CD4-positive, alpha-beta memory T cell (primary cell): ENCODE measurements around the gene WNT2B. TPM values are rescaled to one million over a fixed set of nuclear protein-coding genes. Genes with fewer than 3 reads are reported as not detected.
A peak's percentile ranks its signal among the peaks of the same experiment; 100 is the strongest.

Source experiments
- CTCF ChIA-PET: fragments of 350-600 bp; sonication (Branson Sonifier 250); formaldehyde crosslinking; loops from one replicate; lab custom pipeline; 2021; ENCODE audit warnings: inconsistent platforms; ENCODE audit not compliant: partially characterized antibody; lab: Charles Lee
- POLR2A ChIA-PET: fragments of 350-600 bp; sonication (Branson Sonifier 250); formaldehyde crosslinking; loops from one replicate; lab custom pipeline; 2021; ENCODE audit not compliant: partially characterized antibody; lab: Charles Lee
- DNase-seq, 5 donors: peaks; one replicate each; pipeline versions ENCODE4 v3.0.0 to v3.0.0-alpha.2; 2020 to 2022; ENCODE audit warnings: mixed read lengths in 1 of 5
- H3K27ac ChIP-seq: one replicate; pipeline ENCODE4 v1.7.0; 2013; ENCODE audit warnings: low read depth, low read length
- H3K27me3 ChIP-seq: 2 replicates; pipeline ENCODE4 v1.7.0; 2013; ENCODE audit warnings: mild to moderate bottlenecking, low read length, moderate library complexity; ENCODE audit not compliant: insufficient read depth
- H3K36me3 ChIP-seq: 2 replicates; pipeline ENCODE4 v1.7.0; 2013; ENCODE audit warnings: mild to moderate bottlenecking, low read length, moderate library complexity; ENCODE audit not compliant: insufficient read depth
- H3K4me1 ChIP-seq: 2 replicates; pipeline ENCODE4 v1.7.0; 2013; ENCODE audit warnings: mild to moderate bottlenecking, low read length, moderate library complexity; ENCODE audit not compliant: insufficient read depth
- H3K4me3 ChIP-seq, 2 donors: one replicate each; pipeline ENCODE4 v1.7.0; 2013; ENCODE audit warnings: low read length in 2 of 2, mild to moderate bottlenecking in 1 of 2
- H3K9me3 ChIP-seq, 2 donors: one replicate each; pipeline ENCODE4 v1.7.0; 2013; ENCODE audit warnings: low read length in 2 of 2, control low read depth in 1 of 2; ENCODE audit not compliant: control insufficient read depth in 1 of 2
- H3K27ac Mint-ChIP-seq, 7 donors: one replicate each; pipeline ENCODE4 v1.8.0; 2020 to 2021; ENCODE audit warnings: mixed read lengths in 7 of 7, mild to moderate bottlenecking in 6 of 7, inconsistent platforms in 3 of 7, moderate library complexity in 3 of 7
- H3K27me3 Mint-ChIP-seq, 2 donors: one replicate each; pipeline ENCODE4 v1.8.0; 2020 to 2021; ENCODE audit warnings: mixed read lengths in 2 of 2
- H3K36me3 Mint-ChIP-seq, 2 donors: one replicate each; pipeline ENCODE4 v1.8.0; 2020 to 2021; ENCODE audit warnings: mixed read lengths in 2 of 2, inconsistent platforms in 1 of 2, mild to moderate bottlenecking in 1 of 2
- H3K4me1 Mint-ChIP-seq, 4 donors: one replicate each; pipeline ENCODE4 v1.8.0; 2020 to 2021; ENCODE audit warnings: mixed read lengths in 4 of 4, mild to moderate bottlenecking in 1 of 4
- H3K4me3 Mint-ChIP-seq, 8 donors: one replicate each; pipeline ENCODE4 v1.8.0; 2020 to 2021; ENCODE audit warnings: mixed read lengths in 8 of 8, mild to moderate bottlenecking in 7 of 8, moderate library complexity in 6 of 8, inconsistent platforms in 3 of 8
- H3K9me3 Mint-ChIP-seq, 8 donors: one replicate each; pipeline ENCODE4 v1.8.0; 2020 to 2021; ENCODE audit warnings: mixed read lengths in 8 of 8, mild to moderate bottlenecking in 5 of 8, inconsistent platforms in 3 of 8, moderate library complexity in 1 of 8
- intact Hi-C: fragments of 100-400 bp; cut with micrococcal nuclease; formaldehyde crosslinking; loops from one replicate; pipeline ENCODE4 v1.15.1; 2023
- polyA plus RNA-seq, 2 donors: library from polyadenylated mRNA; unstranded; fragments of 300-500 nt; fragmentation: Illumina TruSeq; gene quantifications; one replicate each; pipeline ENCODE4 v1.2.3, GENCODE V29; 2021
- total RNA-seq, 2 experiments: library from RNA; stranded (reverse); gene quantifications; one replicate each; pipeline ENCODE4 v1.2.3, GENCODE V29; 2021

Gene WNT2B
- total and polyA plus RNA-seq, 4 experiments from 2014 or later, result 0.21 to 0.91 (median 0.46) TPM

GRCh38 chr1:112542206-112542973 is 33.6 kb downstream of the WNT2B start:
- no peak overlapping the region for H3K4me3 Mint-ChIP-seq
- peaks cover 31 to 32% of the 10 kb centered on the region in 2 donors for H3K36me3 Mint-ChIP-seq
- no peaks in the 10 kb centered on the region for H3K36me3 ChIP-seq
- no peaks in the 10 kb centered on the region for H3K4me1 ChIP-seq
- H3K4me3 ChIP-seq, result no peak overlapping the region
- no peaks in the 10 kb centered on the region for H3K27me3 ChIP-seq
- no peaks in the 10 kb centered on the region for H3K27me3 Mint-ChIP-seq
- H3K27ac Mint-ChIP-seq, result no peak overlapping the region
- H3K9me3 ChIP-seq, result no peaks in the 10 kb centered on the region
- no peak overlapping the region for H3K27ac ChIP-seq
- no peak for DNase-seq
- intact Hi-C loops, result no loop called here
- CTCF ChIA-PET, result interaction anchor here (0.7 to 1.4 kb wide), 2 partner anchors 11 to 409 kb away, joined by 3 read pairs; no protein-coding TSS in a partner anchor
- no peaks in the 10 kb centered on the region for H3K4me1 Mint-ChIP-seq
- POLR2A ChIA-PET, result no interaction called here
- H3K9me3 Mint-ChIP-seq, result no peaks in the 10 kb centered on the region

GRCh38 chr1:112544011-112544688 is 35.4 kb downstream of the WNT2B start:
- Histone ChIP-seq H3K4me1 (no peaks in the 10 kb centered on the region), H3K9me3 (no peaks in the 10 kb centered on the region), H3K4me3 (no peak overlapping the region), H3K27ac (no peak overlapping the region), H3K27me3 (no peaks in the 10 kb centered on the region), H3K36me3 (no peaks in the 10 kb centered on the region)
- CTCF ChIA-PET, result interaction anchor here (0.9 kb wide), 1 partner anchor 12 kb away, joined by 3 read pairs; no protein-coding TSS in a partner anchor
- DNase-seq, result no peak
- H3K4me3 Mint-ChIP-seq, result no peak overlapping the region
- H3K9me3 Mint-ChIP-seq, result no peaks in the 10 kb centered on the region
- no peaks in the 10 kb centered on the region for H3K4me1 Mint-ChIP-seq
- POLR2A ChIA-PET, result interaction anchor here (0.7 kb wide), 1 partner anchor 1260 kb away, joined by 3 read pairs; no protein-coding TSS in a partner anchor
- H3K27ac Mint-ChIP-seq, result no peak overlapping the region
- intact Hi-C loops, result no loop called here
- H3K36me3 Mint-ChIP-seq, result peaks cover 28 to 32% of the 10 kb centered on the region in 2 donors
- no peaks in the 10 kb centered on the region for H3K27me3 Mint-ChIP-seq

GRCh38 chr1:112544751-112545150 is 36.0 kb downstream of the WNT2B start:
- H3K36me3 Mint-ChIP-seq, result peaks cover 28 to 37% of the 10 kb centered on the region in 2 donors
- no peaks in the 10 kb centered on the region for H3K4me1 ChIP-seq
- no peaks in the 10 kb centered on the region for H3K27me3 Mint-ChIP-seq
- ChIA-PET POLR2A (no interaction called here), CTCF (interaction anchor here (0.9 kb wide), 1 partner anchor 12 kb away, joined by 3 read pairs; no protein-coding TSS in a partner anchor)
- H3K4me1 Mint-ChIP-seq, result no peaks in the 10 kb centered on the region
- H3K27me3 ChIP-seq, result no peaks in the 10 kb centered on the region
- H3K4me3 ChIP-seq, result no peak overlapping the region
- H3K4me3 Mint-ChIP-seq, result no peak overlapping the region
- no peaks in the 10 kb centered on the region for H3K9me3 Mint-ChIP-seq
- no peak overlapping the region for H3K27ac Mint-ChIP-seq
- no peak for DNase-seq
- no peaks in the 10 kb centered on the region for H3K36me3 ChIP-seq
- H3K9me3 ChIP-seq, result no peaks in the 10 kb centered on the region
- no peak overlapping the region for H3K27ac ChIP-seq
- intact Hi-C loops, result no loop called here

GRCh38 chr1:112546076-112546475 is 37.3 kb downstream of the WNT2B start:
- CTCF ChIA-PET, result no interaction called here
- H3K36me3 Mint-ChIP-seq, result peaks cover 19 to 30% of the 10 kb centered on the region in 2 donors
- Histone ChIP-seq H3K9me3 (no peaks in the 10 kb centered on the region), H3K27ac (no peak overlapping the region), H3K27me3 (no peaks in the 10 kb centered on the region), H3K36me3 (no peaks in the 10 kb centered on the region), H3K4me3 (no peak overlapping the region), H3K4me1 (no peaks in the 10 kb centered on the region)
- no peaks in the 10 kb centered on the region for H3K4me1 Mint-ChIP-seq
- peak overlapping the region in 1 of 7 donors; percentile 49 for H3K27ac Mint-ChIP-seq
- DNase-seq, result no peak
- intact Hi-C loops, result no loop called here
- POLR2A ChIA-PET, result no interaction called here
- no peaks in the 10 kb centered on the region for H3K9me3 Mint-ChIP-seq
- H3K27me3 Mint-ChIP-seq, result no peaks in the 10 kb centered on the region
- H3K4me3 Mint-ChIP-seq, result no peak overlapping the region

GRCh38 chr1:112548547-112548946 is 39.8 kb downstream of the WNT2B start:
- no peaks in the 10 kb centered on the region for H3K27me3 Mint-ChIP-seq
- H3K4me3 ChIP-seq, result no peak overlapping the region
- H3K36me3 Mint-ChIP-seq, result peaks cover 14 to 28% of the 10 kb centered on the region in 2 donors
- no peak overlapping the region for H3K4me3 Mint-ChIP-seq
- no peaks in the 10 kb centered on the region for H3K36me3 ChIP-seq
- H3K27ac Mint-ChIP-seq, result no peak overlapping the region
- no peaks in the 10 kb centered on the region for H3K9me3 ChIP-seq
- H3K27ac ChIP-seq, result no peak overlapping the region
- H3K4me1 ChIP-seq, result no peaks in the 10 kb centered on the region
- CTCF ChIA-PET, result no interaction called here
- H3K27me3 ChIP-seq, result no peaks in the 10 kb centered on the region
- intact Hi-C loops, result no loop called here
- H3K9me3 Mint-ChIP-seq, result no peaks in the 10 kb centered on the region
- no peak for DNase-seq
- no peaks in the 10 kb centered on the region for H3K4me1 Mint-ChIP-seq
- POLR2A ChIA-PET, result no interaction called here

- no peaks in the 10 kb centered on the region for H3K27me3 Mint-ChIP-seq
- CTCF ChIA-PET, result no interaction called here
- H3K4me3 ChIP-seq, result no peak overlapping the region
- H3K36me3 Mint-ChIP-seq, result peaks cover 16 to 28% of the 10 kb centered on the region in 2 donors
- no peaks in the 10 kb centered on the region for H3K4me1 ChIP-seq
- DNase-seq, result no peak
- intact Hi-C loops, result no loop called here
- no peaks in the 10 kb centered on the region for H3K27me3 ChIP-seq
- H3K27ac ChIP-seq, result no peak overlapping the region
- H3K9me3 Mint-ChIP-seq, result no peaks in the 10 kb centered on the region
- H3K4me1 Mint-ChIP-seq, result no peaks in the 10 kb centered on the region
- no peak overlapping the region for H3K4me3 Mint-ChIP-seq
- no peaks in the 10 kb centered on the region for H3K36me3 ChIP-seq
- peak overlapping the region in 1 of 7 donors; percentile 46 for H3K27ac Mint-ChIP-seq
- POLR2A ChIA-PET, result no interaction called here
- H3K9me3 ChIP-seq, result no peaks in the 10 kb centered on the region
Measured at GRCh38 chr1:112549590-112549989, 40.8 kb downstream of the WNT2B start.

GRCh38 chr1:112554411-112554810 is 45.6 kb downstream of the WNT2B start:
- no peak for DNase-seq
- H3K36me3 ChIP-seq, result no peaks in the 10 kb centered on the region
- no peaks in the 10 kb centered on the region for H3K27me3 Mint-ChIP-seq
- no peak overlapping the region for H3K4me3 ChIP-seq
- ChIA-PET CTCF (interaction anchor here (1.3 kb wide), 1 partner anchor 11 kb away, joined by 3 read pairs; no protein-coding TSS in a partner anchor), POLR2A (no interaction called here)
- H3K4me3 Mint-ChIP-seq, result no peak overlapping the region
- H3K4me1 Mint-ChIP-seq, result no peaks in the 10 kb centered on the region
- H3K4me1 ChIP-seq, result no peaks in the 10 kb centered on the region
- intact Hi-C loops, result no loop called here
- H3K9me3 ChIP-seq, result no peaks in the 10 kb centered on the region
- no peaks in the 10 kb centered on the region for H3K9me3 Mint-ChIP-seq
- H3K36me3 Mint-ChIP-seq, result peaks cover 19 to 25% of the 10 kb centered on the region in 2 donors
- H3K27me3 ChIP-seq, result no peaks in the 10 kb centered on the region
- H3K27ac ChIP-seq, result no peak overlapping the region
- H3K27ac Mint-ChIP-seq, result no peak overlapping the region
